ENCODE measurements around the gene SLC25A53.

Gene SLC25A53

GRCh38 chrX:104156630-104157529, at the start of gene SLC25A53:
Gene SLC25A53, minus strand, starts transcription at chrX:104157009. Its CDS starts 51,752 bp downstream, at chrX:104105257.
- DNase-seq (ENCODE audit: low read depth in 2 of 2, low spot score in 1 of 2): peak; percentile 45 to 52

GRCh38 chrX:104205548-104205947, 48.7 kb upstream of the SLC25A53 start:
- no peak for DNase-seq (ENCODE audit: low read depth in 2 of 2, low spot score in 1 of 2)

DNA sequence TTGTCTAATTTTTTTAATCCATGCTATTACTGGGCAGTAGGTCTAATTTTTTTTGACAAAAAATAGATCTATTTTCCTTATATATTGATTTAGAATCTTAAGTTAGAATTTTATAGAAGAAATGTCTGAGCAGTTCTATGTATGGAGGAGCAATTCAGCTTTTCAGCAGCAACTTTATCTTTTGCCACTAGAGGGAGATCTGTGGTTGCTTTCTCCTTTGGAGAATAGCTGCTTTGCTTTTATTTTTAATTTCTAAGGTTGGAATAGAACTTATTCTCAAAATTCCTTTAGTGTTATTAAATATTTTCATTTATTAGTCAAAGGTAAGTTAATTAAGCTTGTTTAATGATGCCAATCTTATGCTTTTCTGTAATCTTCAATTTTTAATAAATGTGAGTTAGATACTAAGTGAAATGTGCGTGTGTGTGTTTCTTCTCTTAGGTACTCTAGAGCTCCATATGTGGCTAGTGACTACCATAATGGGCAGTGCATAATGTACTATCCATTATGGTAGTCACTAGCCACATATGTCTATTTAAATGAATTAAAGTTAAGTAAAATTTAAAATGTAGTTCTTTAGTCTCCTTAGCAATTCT, 38.8 kb upstream of the SLC25A53 start:
- no peak for DNase-seq (ENCODE audit: low read depth in 2 of 2, low spot score in 1 of 2)

GRCh38 chrX:104195013-104195412, 38.2 kb upstream of the SLC25A53 start:
- DNase-seq (ENCODE audit: low read depth in 2 of 2, low spot score in 1 of 2): no peak

GRCh38 chrX:104193485-104193884, 36.7 kb upstream of the SLC25A53 start:
- DNase-seq (ENCODE audit: low read depth in 2 of 2, low spot score in 1 of 2): no peak

DNA sequence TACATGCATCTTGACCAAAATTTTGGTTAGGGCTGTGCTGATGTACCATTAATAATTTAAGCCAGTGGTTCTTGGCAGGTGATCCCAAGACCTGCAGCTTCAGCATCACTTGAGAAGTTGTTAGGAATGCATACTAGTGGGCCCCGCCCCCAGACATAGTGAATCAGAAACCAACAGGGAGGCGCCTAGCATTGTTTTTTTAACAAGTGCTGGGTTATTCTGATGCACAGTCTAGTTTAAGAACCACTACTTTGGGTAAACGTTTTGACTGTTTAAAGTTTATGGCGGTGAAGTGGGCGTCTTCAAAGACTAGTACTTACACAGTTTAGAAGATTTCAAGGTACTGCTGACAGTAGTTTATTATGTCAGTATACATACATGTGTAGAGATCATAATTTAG, 33.0 kb upstream of the SLC25A53 start:
- no peak for DNase-seq (ENCODE audit: low read depth in 2 of 2, low spot score in 1 of 2)

DNA sequence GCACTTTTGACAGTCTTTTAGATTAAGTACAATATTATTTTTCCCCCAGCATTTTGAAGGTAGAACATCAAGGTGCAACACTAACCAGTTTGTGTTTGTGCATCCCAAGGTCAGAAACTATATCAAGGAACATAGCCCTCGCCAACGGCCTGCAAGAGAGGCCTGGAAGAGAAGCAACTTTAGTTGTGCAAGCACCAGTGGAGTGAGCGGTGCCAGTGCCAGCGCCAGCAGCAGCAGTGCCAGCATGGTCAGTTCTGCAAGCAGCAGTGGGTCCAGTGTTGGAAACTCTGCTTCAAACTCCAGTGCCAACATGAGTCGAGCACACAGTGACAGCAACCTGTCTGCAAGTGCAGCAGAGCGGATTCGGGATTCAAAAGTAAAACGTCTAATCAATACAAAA, 31.1 kb upstream of the SLC25A53 start:
- no peak for DNase-seq (ENCODE audit: low read depth in 2 of 2, low spot score in 1 of 2)

- no peak for DNase-seq (ENCODE audit: low read depth in 2 of 2, low spot score in 1 of 2)
These were observed 26.9 kb upstream of the SLC25A53 start for GRCh38 chrX:104183685-104184084.

GRCh38 chrX:104173841-104174240, 17.0 kb upstream of the SLC25A53 start:
- DNase-seq (ENCODE audit: low read depth in 2 of 2, low spot score in 1 of 2): no peak

DNA sequence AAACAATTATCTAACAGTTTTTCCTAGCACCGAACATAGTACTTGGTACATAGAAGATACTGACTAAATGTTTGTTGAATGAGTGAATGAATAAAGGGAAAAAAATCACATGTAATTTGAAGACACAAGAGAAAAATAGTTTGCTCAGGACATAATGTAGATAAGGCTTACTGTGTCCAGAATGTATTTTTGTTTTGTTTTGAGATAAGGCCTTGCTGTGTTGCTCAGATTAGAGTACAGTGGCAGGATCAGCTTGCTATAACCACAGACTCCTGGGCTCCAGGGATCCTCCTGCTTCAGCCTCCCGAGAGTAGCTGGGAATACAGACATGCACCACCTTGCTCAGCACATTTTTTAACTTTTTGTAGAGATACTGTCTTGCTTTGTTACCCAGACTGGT, 16.0 kb upstream of the SLC25A53 start:
- no peak for DNase-seq (ENCODE audit: low read depth in 2 of 2, low spot score in 1 of 2)

- DNase-seq (ENCODE audit: low read depth in 2 of 2, low spot score in 1 of 2): no peak
These were observed 15.3 kb upstream of the SLC25A53 start for GRCh38 chrX:104172121-104172520.

GRCh38 chrX:104168127-104168526, 11.3 kb upstream of the SLC25A53 start:
- no peak for DNase-seq (ENCODE audit: low read depth in 2 of 2, low spot score in 1 of 2)

DNA sequence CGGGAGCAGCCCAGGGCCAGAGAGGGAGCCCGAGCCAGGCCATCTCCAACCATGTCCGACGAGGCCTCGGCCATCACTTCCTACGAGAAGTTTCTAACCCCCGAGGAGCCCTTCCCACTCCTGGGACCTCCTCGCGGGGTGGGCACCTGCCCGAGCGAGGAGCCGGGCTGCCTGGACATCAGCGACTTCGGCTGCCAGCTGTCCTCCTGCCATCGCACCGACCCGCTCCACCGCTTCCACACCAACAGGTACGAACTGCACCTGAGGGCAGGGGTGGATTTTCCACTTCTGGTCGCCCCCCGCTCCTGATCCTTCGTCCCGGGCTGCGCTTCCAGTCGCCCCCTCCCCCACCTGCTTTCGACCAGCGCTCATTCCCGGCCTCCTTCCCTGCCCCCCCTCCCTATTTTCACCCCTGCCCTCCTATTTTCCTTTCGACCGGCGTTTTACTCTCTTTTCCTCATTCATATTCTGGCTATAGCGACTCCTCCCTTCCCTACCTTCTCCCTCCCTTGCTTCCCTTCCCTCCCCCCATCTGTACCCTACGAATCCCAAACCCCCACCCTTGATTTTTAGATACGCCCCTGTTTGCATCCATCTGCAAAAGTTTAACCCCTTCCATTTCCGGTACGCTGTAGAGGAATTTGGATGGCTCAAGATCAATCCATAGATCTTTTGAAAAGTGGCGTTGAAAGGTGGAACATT, 10.1 kb upstream of the SLC25A53 start:
- DNase-seq (ENCODE audit: low read depth in 2 of 2, low spot score in 1 of 2): no peak

DNA sequence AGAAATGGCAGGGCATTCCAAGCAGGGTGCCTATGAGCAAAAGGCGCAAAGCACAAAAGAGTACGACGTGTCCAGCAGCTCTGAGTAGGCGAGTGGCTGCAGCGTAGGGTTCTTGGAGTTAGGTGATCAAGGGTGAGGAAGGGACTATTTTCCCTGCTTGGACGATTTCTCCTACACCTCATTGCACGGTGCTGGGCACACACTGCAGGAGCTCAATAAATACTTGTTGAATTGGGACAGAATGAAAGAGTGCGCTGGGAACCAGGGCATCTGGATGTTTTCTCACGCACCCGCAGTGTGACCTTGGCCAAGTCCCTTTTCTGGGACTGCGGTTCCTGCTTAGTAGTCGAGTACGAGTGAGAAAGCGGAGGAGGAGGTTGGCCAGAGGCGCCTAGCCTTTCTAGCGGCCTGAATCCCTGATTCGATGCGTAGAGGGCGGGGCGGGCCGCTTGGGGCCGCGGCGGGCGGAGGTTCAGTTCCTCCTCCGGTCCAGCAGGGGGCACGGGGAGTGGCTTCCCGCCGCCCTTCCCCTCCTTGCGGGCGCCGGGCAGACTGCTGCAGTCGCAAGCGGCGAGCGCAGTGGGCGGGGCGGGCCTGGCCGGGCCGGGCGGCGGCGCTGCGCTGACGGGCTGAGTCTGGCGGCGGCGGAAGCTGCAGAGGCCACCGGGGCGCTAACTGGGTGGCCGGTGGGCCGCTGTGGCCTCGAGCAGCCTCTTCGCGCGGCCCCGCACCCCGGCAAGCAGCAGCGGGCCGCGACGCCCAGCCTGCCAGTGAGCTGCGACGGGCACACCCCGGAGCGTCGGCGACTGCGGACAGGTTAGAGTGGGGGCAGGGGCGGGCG, 9.3 kb upstream of the SLC25A53 start, which contains the start of gene FAM199X:
Gene FAM199X, plus strand, starts transcription at position 560 of the 841 bp plus-strand sequence. CDS start 333 bp downstream, outside the sequence.
- DNase-seq (ENCODE audit: low read depth in 2 of 2, low spot score in 1 of 2): peak; percentile 39 to 66

DNA sequence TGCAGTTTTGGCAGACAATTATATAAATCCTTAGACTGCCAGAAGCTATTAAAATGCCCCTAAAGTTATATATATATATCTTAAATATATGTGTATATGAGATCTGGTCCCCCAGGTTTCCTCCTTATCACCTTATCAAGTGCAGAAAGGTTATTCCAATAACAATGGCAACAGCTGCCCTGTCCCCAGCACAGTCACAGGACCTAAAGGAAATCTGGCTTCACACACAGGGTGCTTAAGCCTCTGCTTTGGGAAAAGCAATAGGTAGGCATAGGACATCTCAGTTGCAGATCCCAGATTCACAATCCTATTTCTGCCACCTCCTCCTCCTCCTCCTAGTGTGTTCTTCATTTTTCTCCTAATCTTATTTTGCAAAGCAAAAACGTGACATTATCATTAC, 5.8 kb downstream of the SLC25A53 start:
- DNase-seq (ENCODE audit: low read depth in 2 of 2, low spot score in 1 of 2): no peak

DNA sequence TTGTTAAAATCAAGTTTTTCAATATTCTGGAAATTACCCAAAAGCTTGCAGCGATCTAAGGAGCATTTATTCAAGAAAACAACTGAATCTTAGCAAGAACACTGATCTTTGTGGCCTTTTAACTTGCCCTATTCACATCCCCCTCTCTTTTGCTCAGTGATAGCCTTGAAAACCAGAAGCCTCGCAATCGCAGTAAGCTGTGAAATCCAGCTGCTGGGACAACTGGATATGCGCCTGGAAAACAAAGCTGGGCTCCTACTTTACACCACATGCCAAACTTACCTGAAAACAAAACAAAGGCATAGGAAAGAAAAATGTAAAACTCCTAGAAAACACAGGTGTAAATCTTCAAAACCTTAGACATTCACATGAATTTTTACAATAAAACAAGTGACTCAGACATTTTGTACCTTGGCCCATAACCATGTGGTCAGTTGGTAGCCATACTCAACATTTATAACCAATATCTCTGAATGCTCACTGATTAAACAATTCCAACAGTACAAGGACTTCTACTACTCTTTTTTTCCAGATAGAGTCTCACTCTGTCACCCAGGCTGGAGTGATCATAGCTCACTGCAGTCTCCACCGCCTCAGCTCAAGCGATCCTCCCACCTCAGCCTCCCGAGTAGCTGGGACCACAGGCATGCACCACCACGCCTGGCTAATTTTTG, 15.6 kb downstream of the SLC25A53 start:
- no peak for DNase-seq (ENCODE audit: low read depth in 2 of 2, low spot score in 1 of 2)

DNA sequence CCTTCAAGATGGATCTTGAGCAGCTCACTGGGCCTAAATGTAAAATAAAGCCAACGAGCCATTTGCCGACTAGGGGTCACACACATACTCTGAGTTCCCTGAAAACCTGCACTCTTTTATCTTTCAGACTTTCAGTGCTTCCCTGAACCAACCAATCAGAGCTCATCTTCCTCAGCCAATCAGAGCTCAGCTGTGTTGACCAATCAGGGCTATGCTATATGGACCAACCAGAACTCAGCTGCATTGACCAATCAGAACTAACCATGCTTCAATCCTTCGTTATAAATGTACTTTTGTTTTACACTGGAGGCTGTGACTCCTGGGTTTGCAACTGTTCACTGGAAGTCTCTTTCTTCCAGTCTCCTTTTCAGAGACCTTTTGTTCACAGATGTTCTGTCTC, 19.3 kb downstream of the SLC25A53 start:
- no peak for DNase-seq (ENCODE audit: low read depth in 2 of 2, low spot score in 1 of 2)

DNA sequence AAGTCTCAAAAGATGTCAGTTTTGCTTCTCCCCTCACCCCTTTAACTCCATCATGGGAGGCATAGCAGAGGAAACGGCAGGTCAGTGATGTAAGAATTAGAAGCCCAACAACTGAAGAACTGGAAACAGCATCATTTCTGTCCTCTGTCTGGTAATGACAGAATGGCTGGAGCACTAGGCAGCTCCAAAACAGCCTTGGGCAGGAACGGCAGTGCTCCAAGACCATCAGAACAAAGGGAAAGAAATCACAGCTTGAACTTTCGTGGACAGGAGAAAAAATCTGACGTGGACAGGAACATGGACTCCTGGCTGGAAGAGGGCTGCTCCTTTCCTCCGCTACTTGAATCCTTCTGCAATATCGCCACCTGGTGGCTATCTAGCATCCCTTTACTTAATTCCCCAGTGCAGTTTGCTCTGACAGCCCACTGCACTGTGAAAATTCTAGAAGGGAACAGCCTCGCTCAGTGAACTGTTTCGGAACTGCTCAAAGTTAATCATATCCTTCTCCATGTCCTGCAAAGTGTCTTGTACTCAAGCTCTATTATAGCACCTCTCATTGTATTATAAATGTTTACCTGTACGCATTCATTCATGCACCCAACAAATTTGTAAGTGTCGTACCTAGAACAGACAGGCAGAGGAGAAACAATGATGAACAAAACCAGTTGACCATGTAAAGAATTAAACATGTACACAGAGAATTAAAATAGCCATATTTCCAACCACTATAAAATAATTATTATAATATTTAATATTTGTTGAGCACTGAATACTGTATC, 20.4 kb downstream of the SLC25A53 start:
- DNase-seq (ENCODE audit: low read depth in 2 of 2, low spot score in 1 of 2): no peak

GRCh38 chrX:104135677-104136076, 21.1 kb downstream of the SLC25A53 start:
- no peak for DNase-seq (ENCODE audit: low read depth in 2 of 2, low spot score in 1 of 2)
